GM19238 (cell line): Measurements from ENCODE around the gene IPPK.
A peak's percentile ranks its signal among the peaks of the same experiment; 100 is the strongest.
"Not testable (repeated sequence)": the region's sequence is repeated elsewhere in the genome, so short reads cannot be mapped to it uniquely, and the experiment has no call there.

Experiments used
- DNase-seq: peaks from one replicate; pipeline ENCODE4 v3.0.0; 2011; ENCODE audit warnings: low spot score; ENCODE audit not compliant: insufficient read length

Gene IPPK

DNA sequence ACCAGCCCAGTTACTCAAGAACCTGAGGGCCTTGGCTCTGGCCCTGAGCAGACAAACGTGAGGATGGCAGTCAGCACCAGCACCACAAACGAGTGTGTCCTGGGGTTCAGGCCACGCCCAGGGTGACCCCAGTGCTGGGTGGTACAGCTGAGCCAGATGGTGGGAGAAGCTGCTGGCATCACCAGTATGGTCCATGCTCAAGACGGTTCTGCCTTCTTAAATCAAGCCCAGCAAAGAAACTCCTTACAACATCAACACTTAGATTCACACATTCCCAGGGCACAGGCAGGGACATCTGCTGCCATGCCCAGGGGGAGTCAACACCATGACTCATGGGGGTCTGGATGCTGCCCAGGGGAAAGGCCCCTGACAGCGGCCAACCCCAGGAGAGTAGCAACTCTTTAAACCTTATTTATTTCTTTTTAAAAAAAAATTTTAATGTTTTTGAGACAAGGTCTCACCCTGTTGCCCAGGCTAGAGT, 31.3 kb downstream of the IPPK start:
- DNase-seq: no peak

DNA sequence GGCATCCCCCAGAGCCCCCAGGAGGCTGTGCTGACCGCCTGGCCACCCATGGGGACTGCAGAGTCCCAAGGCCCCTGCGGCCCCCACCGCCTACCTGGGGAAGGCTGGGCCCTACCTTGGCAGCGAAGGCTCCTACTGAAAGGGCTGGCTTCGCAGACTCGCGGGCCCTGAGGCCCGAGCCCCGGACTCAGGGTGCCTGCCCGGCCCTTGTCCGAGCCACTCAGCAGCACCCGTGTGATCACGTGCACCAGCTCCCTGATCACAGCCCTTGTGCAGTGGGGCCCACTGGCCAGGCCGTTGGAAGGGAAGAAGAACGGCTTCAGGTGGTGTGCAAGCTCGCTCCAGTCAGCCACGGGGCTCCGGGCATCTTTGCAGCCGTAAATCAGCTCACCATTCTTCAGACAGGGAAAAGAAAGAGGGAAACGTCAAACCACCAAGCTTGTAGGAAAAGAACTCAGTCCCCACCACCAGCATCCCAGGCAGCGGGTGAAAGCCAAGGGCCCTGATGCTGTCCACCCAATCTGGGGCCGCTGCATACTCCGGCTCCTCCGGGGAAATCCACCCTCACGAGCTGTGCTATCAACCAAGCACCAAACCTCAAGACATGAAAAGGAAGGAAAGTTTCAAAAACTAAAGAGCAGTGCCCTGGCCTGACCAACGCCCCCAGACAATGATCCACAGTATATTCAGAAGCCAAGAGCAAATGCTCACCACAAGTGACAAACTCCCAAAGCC, 31.9 kb downstream of the IPPK start:
- DNase-seq: no peak

DNA sequence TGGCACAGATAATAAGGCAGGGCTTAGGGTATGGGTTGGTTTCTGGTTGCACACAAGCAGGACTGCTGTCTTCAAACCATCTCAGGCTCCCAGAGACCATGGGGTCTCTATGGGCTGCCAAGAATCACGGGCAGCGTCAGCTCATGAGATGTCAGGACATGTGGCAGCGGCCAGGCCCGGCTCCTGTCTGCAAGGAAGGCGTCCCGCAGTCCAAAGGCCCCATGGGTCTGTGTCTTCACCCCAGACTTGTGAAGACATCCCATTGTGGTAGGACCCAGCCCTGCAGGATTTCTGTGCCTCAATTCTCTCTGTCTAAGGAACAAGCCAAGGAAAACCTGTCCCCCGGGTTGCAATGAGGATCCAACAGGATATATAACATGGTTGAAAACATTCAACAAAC, 32.6 kb downstream of the IPPK start:
- no peak for DNase-seq

DNA sequence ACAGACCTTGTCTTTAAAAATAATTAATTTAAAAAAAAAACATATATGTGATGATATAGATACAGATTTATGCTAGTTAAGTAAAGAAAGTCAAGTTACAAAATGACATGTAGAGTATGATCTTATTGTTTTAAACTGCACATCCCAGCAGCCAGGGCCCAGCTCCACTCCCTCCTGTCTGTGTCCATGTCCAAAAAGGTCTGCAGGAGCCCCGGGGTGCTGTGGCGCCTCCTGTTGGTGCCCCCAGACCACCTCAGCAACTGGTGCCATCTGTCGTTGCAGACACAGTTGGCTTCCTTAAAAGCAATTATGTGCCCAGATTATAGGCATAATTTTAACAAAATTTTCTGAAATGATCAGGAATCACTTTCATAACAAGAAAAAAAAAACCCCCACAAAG, 33.3 kb downstream of the IPPK start:
- DNase-seq: no peak

DNA sequence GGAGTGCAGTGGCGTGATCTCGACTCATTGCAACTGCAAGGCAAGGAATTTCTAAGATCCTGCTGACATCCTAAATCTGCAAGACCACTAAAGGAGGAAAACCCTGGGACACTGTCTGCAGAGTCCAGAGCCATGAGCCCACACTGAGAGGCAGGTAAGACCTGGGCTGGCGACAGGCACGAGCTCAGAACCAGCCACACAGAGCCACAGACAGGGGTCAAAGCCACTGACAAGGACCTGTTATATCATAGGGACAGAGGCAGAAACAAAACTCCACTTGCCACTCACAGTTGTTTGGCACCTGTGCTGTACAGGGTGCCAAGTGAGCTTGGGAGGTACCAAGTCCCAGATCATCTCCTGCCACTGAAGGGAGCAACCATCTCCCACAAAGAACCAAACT, 34.2 kb downstream of the IPPK start:
- DNase-seq: no peak

DNA sequence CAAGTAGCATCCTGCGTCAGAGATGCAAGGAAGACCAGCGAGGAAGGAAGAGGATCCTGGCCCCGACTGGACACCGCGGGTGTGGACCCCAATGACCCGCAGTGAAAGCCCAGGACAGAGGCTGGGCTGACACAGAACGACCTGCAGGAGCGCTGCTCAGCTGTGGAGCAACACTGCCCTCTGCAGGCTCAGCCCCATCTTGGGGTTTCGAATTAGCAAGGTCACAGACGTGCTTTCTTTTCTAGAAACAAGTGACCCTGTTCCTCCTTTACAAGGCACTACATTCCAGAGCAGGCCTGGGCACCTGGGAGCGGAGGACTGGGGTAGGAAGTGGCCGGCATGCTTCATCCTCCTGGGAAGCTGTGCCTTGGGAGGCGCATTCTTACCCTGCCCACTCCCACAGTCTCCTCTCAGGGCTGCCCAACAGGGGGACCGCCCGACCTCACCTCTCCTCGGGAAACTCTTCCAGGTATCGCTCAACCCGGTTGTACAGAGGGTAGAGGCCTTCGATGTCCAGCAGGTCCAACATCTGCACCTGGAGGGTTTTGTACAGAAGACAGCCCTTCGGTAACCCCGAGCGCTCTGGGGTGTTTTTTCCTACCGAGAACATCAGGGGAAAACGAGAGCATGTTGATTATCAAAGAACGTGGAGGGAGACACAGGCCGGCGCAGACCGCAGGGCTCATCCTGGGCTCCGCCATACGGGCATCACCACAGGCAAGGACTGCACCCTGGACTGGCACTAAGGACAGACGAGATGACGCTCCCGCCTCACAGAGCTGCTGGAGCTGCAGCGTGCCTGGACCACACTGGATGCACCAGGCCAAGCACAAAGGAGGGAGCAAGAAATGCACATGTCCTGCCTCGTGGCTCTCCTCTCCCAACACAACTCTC, 35.0 kb downstream of the IPPK start:
- DNase-seq: peak; percentile 65

DNA sequence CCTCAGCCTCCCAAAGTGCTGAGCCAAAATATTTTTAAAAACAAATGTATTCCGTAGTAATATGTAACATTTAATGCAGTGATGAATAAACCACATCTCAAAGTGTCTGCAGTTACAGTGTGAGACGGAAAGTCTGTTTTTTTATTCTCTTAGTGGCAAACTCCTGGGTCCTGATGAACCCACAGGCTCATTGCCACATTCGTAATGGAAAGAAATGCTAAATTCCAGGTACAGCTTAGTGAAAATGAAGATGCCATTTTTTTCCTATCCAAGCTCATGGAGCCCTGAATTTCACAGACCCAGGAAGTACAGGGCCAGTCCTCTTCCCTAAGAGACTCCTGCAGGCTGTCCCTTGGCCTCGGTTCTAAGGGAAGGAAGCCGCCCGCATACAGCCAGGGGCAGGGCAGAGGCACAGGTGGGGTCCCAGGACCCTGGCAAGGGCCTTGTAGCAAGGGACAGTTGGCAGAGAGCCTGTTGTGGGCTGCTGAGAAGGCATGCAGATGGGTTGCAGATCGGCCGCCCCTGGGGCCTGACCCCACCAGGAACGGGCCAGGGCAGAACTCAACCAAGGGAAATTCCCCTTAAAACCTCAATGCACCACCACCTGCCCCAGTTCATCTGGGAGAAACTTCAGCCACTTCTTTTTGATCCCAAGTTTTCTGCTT, 36.2 kb downstream of the IPPK start:
- DNase-seq: no peak

DNA sequence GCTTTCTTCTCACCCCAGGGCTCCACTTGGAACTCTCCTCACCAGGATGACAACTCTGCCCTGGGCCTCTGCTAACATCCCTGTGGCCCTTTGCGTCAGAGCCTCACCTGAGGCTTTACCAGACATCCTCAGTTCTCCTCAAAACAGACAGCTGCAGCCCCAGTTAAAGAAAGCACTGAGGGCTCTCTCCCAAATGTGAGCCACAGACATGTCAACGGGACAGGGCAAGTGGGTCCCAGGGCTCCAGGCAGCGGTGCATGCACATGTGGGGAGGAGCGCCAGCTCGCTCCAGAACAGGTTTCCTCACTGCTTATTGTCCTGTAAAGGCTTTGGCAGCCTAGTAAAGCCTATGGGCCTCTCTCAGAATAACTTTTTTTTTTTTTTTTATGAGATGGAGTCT, 37.3 kb downstream of the IPPK start:
- no peak for DNase-seq

DNA sequence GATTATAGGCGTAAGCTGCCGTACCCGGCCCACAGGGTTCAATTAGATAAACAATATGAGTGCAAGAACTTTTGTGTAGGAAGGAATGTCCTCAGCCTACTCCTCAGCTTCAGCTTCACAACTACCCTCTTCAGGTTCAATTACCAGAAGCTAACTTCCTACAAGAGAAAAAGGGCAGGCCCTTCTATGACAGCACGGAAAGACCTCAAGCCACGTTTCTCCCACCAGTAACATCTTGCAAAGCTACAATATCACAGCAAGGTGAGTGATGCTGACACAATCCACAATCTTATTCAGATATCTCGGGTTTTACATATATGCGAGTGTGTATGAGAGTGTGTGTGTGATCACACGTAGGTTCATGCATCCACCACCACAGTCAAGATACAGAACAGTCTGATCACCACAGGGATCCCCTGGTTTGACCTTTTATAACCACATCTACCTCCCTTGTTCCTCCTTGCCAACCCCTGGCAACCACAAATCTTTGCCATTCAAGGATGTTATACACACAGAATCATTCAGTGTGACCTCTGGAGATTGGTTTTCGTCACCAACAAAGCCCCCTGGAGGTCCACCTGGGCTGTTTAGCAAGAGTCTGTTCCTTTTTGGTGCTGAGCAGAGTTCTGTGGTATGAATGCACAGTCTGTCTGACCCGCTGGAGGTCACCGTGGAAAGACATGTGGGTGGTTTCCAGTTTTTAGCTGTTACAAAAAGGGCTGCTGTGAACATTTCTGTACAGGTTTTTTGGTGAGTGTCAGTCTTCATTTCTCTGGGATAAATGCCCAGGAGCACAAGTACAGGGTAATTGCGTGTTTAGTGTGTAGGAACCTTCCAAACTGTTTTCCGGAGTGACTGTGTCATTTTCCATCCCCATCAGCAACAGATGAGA, 38.2 kb downstream of the IPPK start:
- DNase-seq: no peak

DNA sequence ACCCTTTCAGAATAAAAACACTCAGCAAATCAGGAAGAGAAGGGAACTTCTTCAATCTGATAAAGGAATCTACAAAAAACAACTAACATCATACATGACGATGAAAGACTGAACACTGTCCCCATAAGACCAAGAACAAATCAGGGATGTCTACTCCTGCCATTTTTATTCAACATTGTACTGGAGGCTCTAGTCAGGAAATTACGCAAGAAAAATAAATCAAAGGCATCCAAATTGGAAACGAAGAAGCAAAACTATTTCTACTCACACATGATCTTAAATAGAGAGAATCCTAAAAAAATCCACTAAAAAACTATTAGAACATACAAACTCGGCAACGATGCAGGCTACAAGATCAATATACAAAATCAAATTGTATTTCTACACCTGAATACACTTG, 42.3 kb downstream of the IPPK start:
- no peak for DNase-seq

DNA sequence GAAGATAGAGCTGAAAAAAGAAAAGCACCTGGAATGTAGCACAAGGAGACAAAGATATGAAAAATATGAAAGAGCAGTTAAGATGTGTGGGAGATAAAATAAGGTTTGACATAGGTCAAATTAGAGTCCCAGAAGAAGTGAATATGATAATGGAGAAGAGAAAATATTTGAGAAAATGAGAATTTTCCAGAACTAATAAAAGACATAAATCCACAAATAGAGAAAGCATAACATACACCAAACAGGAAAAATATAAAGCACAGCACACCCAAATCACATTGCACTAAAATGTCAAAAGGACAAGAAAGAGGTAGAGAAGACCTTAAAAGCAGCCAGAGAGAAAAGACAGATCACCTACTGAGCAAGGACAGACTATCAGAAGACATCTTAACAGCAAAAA, 43.4 kb downstream of the IPPK start:
- no peak for DNase-seq

DNA sequence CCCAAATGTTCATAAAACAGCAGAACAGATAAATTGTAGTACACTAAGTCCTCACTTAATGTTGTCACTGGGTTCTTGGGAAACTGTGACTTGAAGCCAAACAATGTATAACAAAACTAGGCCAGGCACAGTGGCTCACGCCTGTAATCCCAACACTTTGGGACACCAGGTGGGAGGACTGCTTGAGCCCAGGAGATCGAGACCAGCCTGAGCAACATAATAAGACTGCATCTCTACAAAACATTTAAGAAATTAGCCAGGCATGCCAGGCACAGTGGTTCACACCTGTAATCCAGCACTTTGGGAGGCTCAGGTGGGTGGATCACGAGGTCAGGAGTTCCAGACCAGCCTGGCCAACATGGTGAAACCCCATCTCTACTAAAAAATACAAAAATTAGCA, 46.0 kb downstream of the IPPK start:
- DNase-seq: not testable (repeated sequence)

DNA sequence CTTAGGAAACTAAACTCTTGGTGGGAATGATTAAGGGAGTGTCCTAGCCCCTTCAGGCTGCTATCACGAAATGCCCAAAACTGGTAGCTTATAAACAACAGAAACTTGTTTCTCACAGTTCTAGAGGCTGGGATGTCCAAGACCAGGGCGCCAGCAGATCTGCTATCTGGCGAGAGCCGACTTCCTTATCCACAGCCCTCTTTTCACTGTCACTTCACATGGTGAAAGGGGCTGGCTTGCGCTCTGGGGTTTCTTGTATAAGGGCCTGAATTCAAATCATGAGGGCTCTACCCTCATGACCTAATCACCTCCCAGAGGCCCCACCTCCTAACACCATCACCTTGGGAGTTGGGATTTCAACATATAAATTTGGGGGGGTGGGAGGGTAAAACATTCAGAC, 49.1 kb downstream of the IPPK start:
- DNase-seq: no peak

DNA sequence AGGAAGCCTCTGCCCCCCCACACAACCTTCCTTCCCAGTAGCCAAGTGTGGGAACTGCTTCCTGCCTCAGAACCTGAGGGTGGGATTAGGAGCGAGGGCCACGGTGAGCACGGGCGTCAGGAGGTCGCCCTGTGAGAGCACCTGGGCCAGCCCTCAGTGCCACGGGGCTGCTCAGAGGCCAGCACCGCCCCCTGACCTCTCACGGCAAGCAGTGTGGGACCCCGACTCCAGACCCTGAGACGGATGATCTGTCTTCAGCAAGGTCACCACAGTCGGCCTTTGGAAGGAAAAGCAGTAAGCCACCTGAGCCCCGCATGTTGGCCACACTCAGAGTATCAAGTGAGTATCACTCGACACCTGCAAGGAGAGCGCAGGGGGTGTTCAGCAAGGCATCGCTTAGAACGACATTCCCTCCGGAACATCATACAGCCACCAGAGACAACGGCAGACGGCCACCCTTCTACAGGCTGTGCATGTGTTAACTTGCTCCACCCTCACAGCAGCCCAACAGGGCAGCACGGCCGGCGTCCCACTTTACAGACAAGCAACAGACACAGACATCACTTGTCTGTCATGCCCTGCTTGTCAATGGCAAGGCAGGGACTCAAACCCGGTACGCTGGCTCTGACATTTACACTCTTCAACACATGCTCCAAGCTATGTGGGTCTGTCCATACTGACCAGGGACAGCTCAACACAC, 50.2 kb downstream of the IPPK start:
- DNase-seq: no peak

DNA sequence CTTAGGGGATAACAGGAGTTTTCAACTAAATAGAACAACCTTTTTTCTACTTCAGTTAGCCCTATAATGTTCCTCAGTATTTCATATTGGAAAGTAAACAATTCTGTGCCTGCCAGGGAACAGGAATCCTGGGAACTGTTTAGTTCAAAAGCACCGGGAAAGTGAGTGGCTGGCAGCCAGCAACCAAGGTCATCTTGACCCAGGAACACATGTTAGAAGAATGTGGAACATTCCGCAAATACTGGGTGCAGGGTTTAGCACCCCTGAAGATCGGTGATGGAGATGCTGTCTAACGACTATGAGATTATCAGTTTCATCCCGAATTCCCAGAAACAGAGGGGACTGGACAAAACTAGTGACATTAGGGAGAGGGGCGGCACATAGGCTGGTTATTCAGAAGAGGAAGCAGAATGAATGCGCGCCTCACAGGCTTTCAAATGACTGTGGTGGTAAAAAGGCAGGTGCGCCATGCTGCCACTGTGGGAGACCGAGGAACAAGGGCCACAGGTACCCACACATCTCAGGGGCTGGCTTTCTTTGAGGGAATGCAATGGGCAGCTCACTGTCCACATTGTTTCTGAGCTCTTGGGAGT, 51.2 kb downstream of the IPPK start:
- no peak for DNase-seq

DNA sequence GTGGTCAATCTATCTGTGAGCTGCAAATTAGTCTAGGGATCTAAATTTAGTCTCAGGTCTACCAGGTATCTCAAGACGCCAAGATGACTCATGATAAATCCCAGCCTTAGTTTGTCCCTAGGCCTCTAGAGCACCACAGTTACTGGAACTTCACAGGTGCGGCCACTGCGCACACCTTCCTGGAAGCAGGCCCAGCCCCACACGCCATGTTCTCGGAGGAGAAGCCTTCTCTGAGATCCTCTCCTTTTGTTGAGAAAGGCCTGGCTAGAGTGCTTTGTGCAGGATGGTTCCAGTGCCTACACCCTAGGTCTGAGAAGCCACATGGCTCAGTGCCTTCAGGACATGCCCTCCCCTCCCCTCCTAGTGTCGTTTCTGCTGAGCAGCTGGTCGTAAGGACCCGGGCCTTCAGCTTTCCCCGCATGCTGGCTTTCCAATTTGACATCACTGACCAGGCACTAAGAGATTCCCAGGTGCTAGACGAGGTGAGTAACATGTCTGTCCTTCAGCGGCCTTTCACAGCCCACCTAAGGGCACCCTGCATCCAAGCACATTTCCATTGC, 51.9 kb downstream of the IPPK start:
- DNase-seq: no peak

DNA sequence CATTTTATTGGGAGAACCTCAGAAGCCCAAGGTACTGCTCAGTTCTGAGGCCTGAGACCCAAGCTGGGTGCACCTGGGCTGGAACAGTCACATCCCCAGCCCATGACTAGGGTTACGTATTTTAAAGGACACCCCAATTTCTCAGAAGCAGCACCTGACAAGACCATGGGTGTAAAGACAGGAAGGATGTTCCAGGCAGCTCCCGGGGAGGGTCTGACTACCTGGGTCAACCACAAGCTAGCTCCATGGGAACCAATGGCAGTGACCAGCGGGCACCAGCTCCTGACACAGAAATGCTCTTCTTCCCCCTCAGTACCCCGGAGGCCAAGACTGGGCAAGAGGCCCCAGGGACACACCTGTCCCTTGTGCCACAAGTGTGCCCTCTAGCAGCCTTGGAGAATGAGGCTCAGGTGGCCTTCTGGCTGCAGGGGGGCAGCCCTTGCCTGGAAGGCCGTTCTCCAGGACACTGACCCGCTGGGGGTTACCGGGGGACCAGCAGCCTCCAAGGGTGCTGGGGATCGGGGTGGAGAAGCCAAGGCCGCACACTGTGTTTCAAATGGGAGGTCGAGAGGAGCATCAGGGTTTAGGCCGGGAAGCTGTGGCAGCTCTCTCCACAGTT, 52.6 kb downstream of the IPPK start:
- no peak for DNase-seq

DNA sequence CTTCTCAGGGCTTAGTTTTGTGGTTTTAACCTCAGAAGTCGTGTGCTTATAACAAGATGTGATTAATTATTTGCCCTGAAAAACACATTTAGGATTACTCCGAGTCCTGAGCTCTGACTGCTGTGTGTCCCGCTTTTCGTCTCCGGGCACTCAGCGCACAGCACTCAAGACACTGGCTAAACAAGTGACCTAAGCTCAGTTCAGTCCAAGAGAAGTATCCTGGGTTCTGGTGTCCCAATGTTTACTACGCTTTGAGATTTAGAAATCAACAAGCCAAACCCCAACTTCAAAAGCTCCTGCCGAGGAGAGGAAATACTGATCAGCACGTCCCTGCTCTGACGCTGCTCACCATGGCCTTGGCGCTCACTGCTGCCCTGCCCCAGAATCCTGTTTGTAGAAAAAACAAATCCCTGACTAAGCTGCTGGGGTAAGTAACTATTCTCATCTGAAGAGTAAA, 53.2 kb downstream of the IPPK start:
- no peak for DNase-seq

DNA sequence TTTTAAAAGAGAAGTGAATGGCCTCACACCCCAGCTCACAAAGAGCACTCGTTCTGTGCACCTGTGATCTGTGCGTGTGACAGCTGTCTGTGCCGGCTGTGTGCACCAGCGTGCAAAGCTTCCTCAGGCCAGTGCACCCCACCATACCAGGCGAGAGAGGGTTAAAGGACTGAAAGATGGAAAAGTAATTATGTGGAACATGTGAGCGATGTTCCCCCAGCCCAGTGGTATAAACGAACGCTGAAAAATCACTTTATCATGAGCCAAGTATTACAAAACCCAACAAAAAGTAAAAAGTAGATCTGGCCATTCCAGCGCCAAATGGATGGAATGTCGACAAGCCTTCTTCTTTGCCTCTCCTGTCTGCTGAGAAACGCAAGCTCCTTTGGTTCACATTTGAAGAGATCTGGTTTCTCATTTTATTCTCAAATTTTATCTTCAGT, 53.7 kb downstream of the IPPK start:
- no peak for DNase-seq
